ENCODE results near the gene ZBTB11. TPM values are rescaled to one million over a fixed set of nuclear protein-coding genes. Genes with fewer than 3 reads are reported as not detected.
"Not testable (repeated sequence)": the region's sequence is repeated elsewhere in the genome, so short reads cannot be mapped to it uniquely, and the experiment has no call there.

Gene ZBTB11
- total RNA-seq, 1 experiment from 2014 or later, result 36.5 TPM

DNA sequence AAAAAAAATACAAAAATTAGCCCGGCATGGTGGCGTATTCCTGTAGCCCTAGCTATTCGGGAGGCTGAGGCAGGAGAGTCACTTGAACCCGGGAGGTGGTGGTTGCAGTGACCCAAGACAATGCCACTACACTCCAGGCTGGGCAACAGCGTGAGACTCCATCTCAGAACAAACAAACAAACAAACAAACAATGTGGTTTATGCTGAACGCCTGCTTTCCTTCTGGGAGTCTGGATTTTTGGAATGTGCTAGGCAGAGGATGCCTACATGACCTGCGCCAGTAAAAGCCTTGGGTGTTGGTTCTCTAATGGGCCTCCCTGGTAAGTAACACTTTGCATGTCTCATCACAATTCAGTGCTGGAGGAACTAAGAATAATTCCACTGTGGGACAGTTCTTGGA is 59.5 kb downstream of the ZBTB11 start:
- BruUV-seq (replicated peaks), result no TSS peak
- H3K4me3 Mint-ChIP-seq (ENCODE audit: low read depth, unreplicated experiment), result no peak overlapping the region
- no peaks in the 10 kb centered on the region for H3K27me3 Mint-ChIP-seq (ENCODE audit: unreplicated experiment)
- CTCF ChIA-PET, result no interaction called here
- intact Hi-C loops (cut with micrococcal nuclease; ENCODE audit: unreplicated experiment), result no loop called here
- no peak for DNase-seq
- H3K9me3 Mint-ChIP-seq (ENCODE audit: low read depth, unreplicated experiment), result no peaks in the 10 kb centered on the region
- H3K4me1 Mint-ChIP-seq (ENCODE audit: low read depth, unreplicated experiment), result no peaks in the 10 kb centered on the region
- H3K27ac Mint-ChIP-seq (ENCODE audit: unreplicated experiment), result no peak overlapping the region
- H3K36me3 Mint-ChIP-seq (ENCODE audit: insufficient read depth, unreplicated experiment), result no peaks in the 10 kb centered on the region
- TF ChIP-seq, protein P1, sequence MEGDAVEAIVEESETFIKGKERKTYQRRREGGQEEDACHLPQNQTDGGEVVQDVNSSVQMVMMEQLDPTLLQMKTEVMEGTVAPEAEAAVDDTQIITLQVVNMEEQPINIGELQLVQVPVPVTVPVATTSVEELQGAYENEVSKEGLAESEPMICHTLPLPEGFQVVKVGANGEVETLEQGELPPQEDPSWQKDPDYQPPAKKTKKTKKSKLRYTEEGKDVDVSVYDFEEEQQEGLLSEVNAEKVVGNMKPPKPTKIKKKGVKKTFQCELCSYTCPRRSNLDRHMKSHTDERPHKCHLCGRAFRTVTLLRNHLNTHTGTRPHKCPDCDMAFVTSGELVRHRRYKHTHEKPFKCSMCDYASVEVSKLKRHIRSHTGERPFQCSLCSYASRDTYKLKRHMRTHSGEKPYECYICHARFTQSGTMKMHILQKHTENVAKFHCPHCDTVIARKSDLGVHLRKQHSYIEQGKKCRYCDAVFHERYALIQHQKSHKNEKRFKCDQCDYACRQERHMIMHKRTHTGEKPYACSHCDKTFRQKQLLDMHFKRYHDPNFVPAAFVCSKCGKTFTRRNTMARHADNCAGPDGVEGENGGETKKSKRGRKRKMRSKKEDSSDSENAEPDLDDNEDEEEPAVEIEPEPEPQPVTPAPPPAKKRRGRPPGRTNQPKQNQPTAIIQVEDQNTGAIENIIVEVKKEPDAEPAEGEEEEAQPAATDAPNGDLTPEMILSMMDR (IDR thresholded peaks at IDR 0.05; ENCODE audit: unreplicated experiment), result no peak

GRCh38 chr3:101615525-101615924 is 61.4 kb downstream of the ZBTB11 start:
- Mint-ChIP-seq H3K27ac (ENCODE audit: unreplicated experiment) (no peak overlapping the region), H3K36me3 (ENCODE audit: insufficient read depth, unreplicated experiment) (no peaks in the 10 kb centered on the region), H3K4me3 (ENCODE audit: low read depth, unreplicated experiment) (no peak overlapping the region), H3K9me3 (ENCODE audit: low read depth, unreplicated experiment) (no peaks in the 10 kb centered on the region), H3K4me1 (ENCODE audit: low read depth, unreplicated experiment) (no peaks in the 10 kb centered on the region), H3K27me3 (ENCODE audit: unreplicated experiment) (no peaks in the 10 kb centered on the region)
- BruUV-seq (replicated peaks), result no TSS peak
- intact Hi-C loops (cut with micrococcal nuclease; ENCODE audit: unreplicated experiment), result no loop called here
- CTCF ChIA-PET, result interaction anchor here (0.6 kb wide), 1 partner anchor 138 kb away, joined by 3 read pairs; no protein-coding TSS in a partner anchor
- DNase-seq, result no peak
- TF ChIP-seq, protein P1 (IDR thresholded peaks at IDR 0.05; ENCODE audit: unreplicated experiment), result no peak

DNA sequence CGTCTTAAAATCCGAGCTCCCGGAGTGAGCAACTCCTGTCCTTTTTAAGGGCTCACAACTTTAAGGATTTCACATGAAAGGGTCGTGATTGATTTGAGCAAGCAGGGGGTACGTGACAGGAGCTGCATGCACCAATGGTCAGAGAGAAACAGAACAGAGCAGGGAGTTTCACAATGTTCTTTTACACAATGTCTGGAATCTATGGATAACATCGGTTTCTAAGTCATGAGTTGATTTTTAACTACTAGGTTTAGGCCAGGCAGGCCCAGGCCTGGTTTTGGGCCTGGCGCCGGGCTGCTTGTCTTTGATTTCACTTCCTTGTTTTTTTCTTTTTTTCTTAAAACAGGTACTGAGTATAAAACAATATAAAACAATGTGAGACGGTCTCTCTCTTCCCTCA is 63.9 kb downstream of the ZBTB11 start:
- H3K27me3 Mint-ChIP-seq (ENCODE audit: unreplicated experiment); DNase-seq; H3K9me3 Mint-ChIP-seq (ENCODE audit: low read depth, unreplicated experiment); H3K4me1 Mint-ChIP-seq (ENCODE audit: low read depth, unreplicated experiment); H3K4me3 Mint-ChIP-seq (ENCODE audit: low read depth, unreplicated experiment); BruUV-seq (replicated peaks); intact Hi-C loops (cut with micrococcal nuclease; ENCODE audit: unreplicated experiment); H3K36me3 Mint-ChIP-seq (ENCODE audit: insufficient read depth, unreplicated experiment); H3K27ac Mint-ChIP-seq (ENCODE audit: unreplicated experiment): not testable (repeated sequence)
- CTCF ChIA-PET, result interaction anchor here (0.6 to 0.7 kb wide), 2 partner anchors 19 to 231 kb away, joined by 3 to 4 read pairs; no protein-coding TSS in a partner anchor

- CTCF ChIA-PET, result no interaction called here
- Mint-ChIP-seq H3K9me3 (ENCODE audit: low read depth, unreplicated experiment) (no peaks in the 10 kb centered on the region), H3K4me1 (ENCODE audit: low read depth, unreplicated experiment) (no peaks in the 10 kb centered on the region), H3K27me3 (ENCODE audit: unreplicated experiment) (no peaks in the 10 kb centered on the region), H3K27ac (ENCODE audit: unreplicated experiment) (no peak overlapping the region), H3K4me3 (ENCODE audit: low read depth, unreplicated experiment) (no peak overlapping the region), H3K36me3 (ENCODE audit: insufficient read depth, unreplicated experiment) (no peaks in the 10 kb centered on the region)
- TF ChIP-seq, protein P1 (IDR thresholded peaks at IDR 0.05; ENCODE audit: unreplicated experiment), result no peak
- DNase-seq, result no peak
- intact Hi-C loops (cut with micrococcal nuclease; ENCODE audit: unreplicated experiment), result no loop called here
- no TSS peak for BruUV-seq (replicated peaks)
Observed at GRCh38 chr3:101611023-101611422, 65.9 kb downstream of the ZBTB11 start.

GRCh38 chr3:101605398-101605797 is 71.5 kb downstream of the ZBTB11 start:
- H3K4me1 Mint-ChIP-seq (ENCODE audit: low read depth, unreplicated experiment); H3K4me3 Mint-ChIP-seq (ENCODE audit: low read depth, unreplicated experiment); H3K36me3 Mint-ChIP-seq (ENCODE audit: insufficient read depth, unreplicated experiment); H3K9me3 Mint-ChIP-seq (ENCODE audit: low read depth, unreplicated experiment); CTCF ChIA-PET; H3K27ac Mint-ChIP-seq (ENCODE audit: unreplicated experiment); BruUV-seq (replicated peaks); DNase-seq; intact Hi-C loops (cut with micrococcal nuclease; ENCODE audit: unreplicated experiment); H3K27me3 Mint-ChIP-seq (ENCODE audit: unreplicated experiment): not testable (repeated sequence)
